HepG2 (cell line): ENCODE results near the gene DCLRE1B. TPM values are rescaled to one million over a fixed set of nuclear protein-coding genes. Genes with fewer than 3 reads are reported as not detected.
"Not testable (repeated sequence)": the region's sequence is repeated elsewhere in the genome, so short reads cannot be mapped to it uniquely, and the experiment has no call there.

Experiments used
- ATF4 ChIP-seq, 2 experiments: fragments of 450-650 bp in 1 of 2; sonication (generic) in 1 of 2; formaldehyde crosslinking; IDR thresholded peaks; 2 replicates each; pipeline versions ENCODE4 v1.5.0 to v1.8.0; 2020 to 2022; ENCODE audit warnings: mild to moderate bottlenecking in 1 of 2, missing genetic modification reagents in 1 of 2
- EP300 ChIP-seq, 3 experiments: sonication (generic) in 1 of 3; formaldehyde crosslinking in 1 of 3; IDR thresholded peaks; 2 replicates each; pipeline versions ENCODE4 v1.5.1 to v1.6.1; 2011 to 2020; ENCODE audit warnings: low read depth in 2 of 3, low read length in 2 of 3, borderline replicate concordance in 1 of 3, improper control_type of control experiment in 1 of 3, mild to moderate bottlenecking in 1 of 3, missing genetic modification reagents in 1 of 3, moderate library complexity in 1 of 3
- HMG20A ChIP-seq: IDR thresholded peaks from 2 replicates; pipeline ENCODE4 v1.6.1; 2016; ENCODE audit warnings: borderline replicate concordance
- HNF1B ChIP-seq: sonication (generic); formaldehyde crosslinking; IDR thresholded peaks from 2 replicates; pipeline ENCODE4 v1.5.1; 2020; ENCODE audit warnings: mild to moderate bottlenecking, moderate library complexity, missing genetic modification reagents
- HOXA3 ChIP-seq: sonication (generic); formaldehyde crosslinking; IDR thresholded peaks from 2 replicates; pipeline ENCODE4 v1.5.0; 2020; ENCODE audit warnings: missing genetic modification reagents
- IKZF5 ChIP-seq: IDR thresholded peaks from 2 replicates; pipeline ENCODE4 v1.6.1; 2018; ENCODE audit warnings: missing genetic modification reagents, mild to moderate bottlenecking, missing compliant biosample characterization
- KMT2A ChIP-seq: sonication (generic); formaldehyde crosslinking; IDR thresholded peaks from 2 replicates; pipeline ENCODE4 v1.4.0; 2020; ENCODE audit warnings: missing genetic modification reagents
- LCORL ChIP-seq, 2 experiments: fragments of 450-650 bp in 1 of 2; sonication (generic) in 1 of 2; formaldehyde crosslinking in 1 of 2; IDR thresholded peaks; 2 replicates each; pipeline versions ENCODE4 v1.5.0 to v1.6.1; 2017 to 2020; ENCODE audit warnings: antibody characterized with exemption in 1 of 2, missing genetic modification reagents in 1 of 2
- NR2C2 ChIP-seq: sonication (generic); formaldehyde crosslinking; IDR thresholded peaks from 2 replicates; pipeline ENCODE4 v1.4.0; 2020; ENCODE audit warnings: missing genetic modification reagents, mild to moderate bottlenecking, moderate library complexity, borderline replicate concordance
- NR2F1 ChIP-seq, 2 experiments: fragments of 450-650 bp in 1 of 2; formaldehyde crosslinking in 1 of 2; IDR thresholded peaks; 2 replicates each; pipeline versions ENCODE4 v1.5.0 to v1.6.1; 2016 to 2020; ENCODE audit warnings: mild to moderate bottlenecking in 1 of 2, missing compliant biosample characterization in 1 of 2, missing genetic modification reagents in 1 of 2, moderate library complexity in 1 of 2
- PITX1 ChIP-seq: sonication (generic); formaldehyde crosslinking; IDR thresholded peaks from 2 replicates; pipeline ENCODE4 v1.5.1; 2020; ENCODE audit warnings: mild to moderate bottlenecking, missing genetic modification reagents
- SIX1 ChIP-seq: sonication (generic); formaldehyde crosslinking; IDR thresholded peaks from 2 replicates; pipeline ENCODE4 v1.4.0; 2020; ENCODE audit warnings: missing genetic modification reagents, borderline replicate concordance
- ZEB1 ChIP-seq: IDR thresholded peaks from 2 replicates; pipeline ENCODE4 v1.6.1; 2012; ENCODE audit warnings: mild to moderate bottlenecking, low read depth, inconsistent platforms; ENCODE audit not compliant: insufficient replicate concordance
- ZFY ChIP-seq: sonication (generic); formaldehyde crosslinking; IDR thresholded peaks from 2 replicates; pipeline ENCODE4 v1.4.0; 2020; ENCODE audit warnings: missing genetic modification reagents
- ZNF232 ChIP-seq: sonication (generic); formaldehyde crosslinking; IDR thresholded peaks from 2 replicates; pipeline ENCODE4 v1.4.0; 2020; ENCODE audit warnings: missing genetic modification reagents, borderline replicate concordance
- ZNF441 ChIP-seq: sonication (generic); formaldehyde crosslinking; IDR thresholded peaks from 2 replicates; pipeline ENCODE4 v1.7.0; 2021; ENCODE audit warnings: missing genetic modification reagents, borderline replicate concordance
- ZNF710 ChIP-seq: sonication (generic); formaldehyde crosslinking; IDR thresholded peaks from 2 replicates; pipeline ENCODE4 v1.5.0; 2020; ENCODE audit warnings: mild to moderate bottlenecking, missing genetic modification reagents, borderline replicate concordance
- polyA plus RNA-seq, 8 experiments: library from polyadenylated mRNA; depleted of rRNA in 3 of 8; stranded (reverse) in 7 of 8; unstranded in 1 of 8; fragments of >200 nt; fragmentation: Illumina TruSeq in 4 of 8; extraction: Trizol in 4 of 8; gene quantifications; 2 replicates each; pipeline versions ENCODE4 v1.2.1 to v1.2.3, GENCODE V29; 2011 to 2016; ENCODE audit warnings: low read depth in 4 of 8, missing spikeins in 1 of 8, mixed read lengths in 1 of 8; ENCODE audit not compliant: insufficient read depth in 1 of 8
- total RNA-seq, 5 experiments: library from RNA; depleted of rRNA; stranded (reverse); fragments of >200 nt; fragmentation: Illumina TruSeq; extraction: Trizol; gene quantifications; 2 replicates each; pipeline ENCODE4 v1.2.3, GENCODE V29; 2016; ENCODE audit warnings: low read depth in 1 of 5
- TF ChIP-seq, protein P1 (sequence below): sonication (generic); formaldehyde crosslinking; conservative IDR thresholded peaks from 2 replicates; pipeline ENCODE4 v1.4.0; 2020; ENCODE audit warnings: mild to moderate bottlenecking, missing genetic modification reagents, moderate library complexity

DCLRE1B gene
- total and polyA plus RNA-seq, 2 of the 13 experiments (the other 11 are each of a cell fraction or from before 2014, with no cell fraction given): 2.7 to 8.0 TPM

DNA sequence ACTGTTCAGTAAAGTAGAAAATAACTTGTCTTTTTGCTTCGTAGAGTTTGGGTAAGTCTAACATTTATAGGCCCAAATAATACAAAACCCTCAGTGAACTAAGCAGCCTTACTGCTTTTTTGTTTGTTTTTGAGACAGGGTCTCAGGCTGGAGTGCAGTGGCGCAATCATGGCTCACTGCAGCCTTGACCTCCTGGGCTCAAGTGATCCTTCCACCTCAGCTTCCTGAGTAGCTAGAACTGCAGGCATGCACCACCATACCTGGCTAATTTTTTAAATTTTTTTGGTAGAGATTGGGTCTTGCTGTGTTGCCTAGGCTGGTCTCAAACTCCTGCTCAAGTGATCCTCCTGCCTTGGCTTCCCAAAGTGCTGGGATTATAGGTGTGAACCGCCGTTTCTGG lies 43.0 kb downstream of the DCLRE1B start (continued):
- TF ChIP-seq, protein P1, sequence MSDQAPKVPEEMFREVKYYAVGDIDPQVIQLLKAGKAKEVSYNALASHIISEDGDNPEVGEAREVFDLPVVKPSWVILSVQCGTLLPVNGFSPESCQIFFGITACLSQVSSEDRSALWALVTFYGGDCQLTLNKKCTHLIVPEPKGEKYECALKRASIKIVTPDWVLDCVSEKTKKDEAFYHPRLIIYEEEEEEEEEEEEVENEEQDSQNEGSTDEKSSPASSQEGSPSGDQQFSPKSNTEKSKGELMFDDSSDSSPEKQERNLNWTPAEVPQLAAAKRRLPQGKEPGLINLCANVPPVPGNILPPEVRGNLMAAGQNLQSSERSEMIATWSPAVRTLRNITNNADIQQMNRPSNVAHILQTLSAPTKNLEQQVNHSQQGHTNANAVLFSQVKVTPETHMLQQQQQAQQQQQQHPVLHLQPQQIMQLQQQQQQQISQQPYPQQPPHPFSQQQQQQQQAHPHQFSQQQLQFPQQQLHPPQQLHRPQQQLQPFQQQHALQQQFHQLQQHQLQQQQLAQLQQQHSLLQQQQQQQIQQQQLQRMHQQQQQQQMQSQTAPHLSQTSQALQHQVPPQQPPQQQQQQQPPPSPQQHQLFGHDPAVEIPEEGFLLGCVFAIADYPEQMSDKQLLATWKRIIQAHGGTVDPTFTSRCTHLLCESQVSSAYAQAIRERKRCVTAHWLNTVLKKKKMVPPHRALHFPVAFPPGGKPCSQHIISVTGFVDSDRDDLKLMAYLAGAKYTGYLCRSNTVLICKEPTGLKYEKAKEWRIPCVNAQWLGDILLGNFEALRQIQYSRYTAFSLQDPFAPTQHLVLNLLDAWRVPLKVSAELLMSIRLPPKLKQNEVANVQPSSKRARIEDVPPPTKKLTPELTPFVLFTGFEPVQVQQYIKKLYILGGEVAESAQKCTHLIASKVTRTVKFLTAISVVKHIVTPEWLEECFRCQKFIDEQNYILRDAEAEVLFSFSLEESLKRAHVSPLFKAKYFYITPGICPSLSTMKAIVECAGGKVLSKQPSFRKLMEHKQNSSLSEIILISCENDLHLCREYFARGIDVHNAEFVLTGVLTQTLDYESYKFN: peak; percentile 86
- peak; percentile 42; the same call in 1 of the 2 replicates for TF ChIP-seq HNF1B (CRISPR knock-in tag)
- peak; percentile 51; the same call in 1 of the 2 replicates for TF ChIP-seq SIX1
- peak in 1 of 2 experiments; percentile 47; a peak in 1 of 4 replicates for TF ChIP-seq EP300 (IDR thresholded peaks at IDR 0.05; ENCODE audit: low read depth in 2 of 2, low read length in 2 of 2)
- not testable (repeated sequence) for TF ChIP-seq EP300 (CRISPR knock-in tag; IDR thresholded peaks at IDR 0.05; ENCODE audit: borderline replicate concordance); LCORL (IDR thresholded peaks at IDR 0.05)
- TF ChIP-seq KMT2A (CRISPR knock-in tag): peak; percentile 37; the same call in 1 of the 2 replicates
- TF ChIP-seq ATF4 (CRISPR knock-in tag; IDR thresholded peaks at IDR 0.05): 0 out of 4 replicates have a peak, but pooled peaks of 1 of the 2 experiments have one; percentile 27
- 0 out of 2 replicates have a peak, but pooled peaks have one; percentile 24 for TF ChIP-seq ZNF232 (CRISPR knock-in tag)
- TF ChIP-seq ZEB1: peak; percentile 46
- peak; percentile 82; the same call in 1 of the 2 replicates for TF ChIP-seq HMG20A (CRISPR knock-in tag)
- peak; percentile 86 to 93 for TF ChIP-seq NR2F1 (CRISPR knock-in tag; IDR thresholded peaks at IDR 0.05)
- peak; percentile 87 for TF ChIP-seq HOXA3 (CRISPR knock-in tag)
- peak; percentile 78 for TF ChIP-seq NR2C2 (CRISPR knock-in tag)
- peak; percentile 58; the same call in 1 of the 2 replicates for TF ChIP-seq IKZF5 (CRISPR knock-in tag)
- TF ChIP-seq ZNF441 (CRISPR knock-in tag): peak; percentile 44; the same call in 1 of the 2 replicates
- TF ChIP-seq ZNF710 (CRISPR knock-in tag): peak; percentile 80; the same call in 1 of the 2 replicates
- peak; percentile 77 for TF ChIP-seq PITX1
- peak; percentile 17; the same call in 1 of the 2 replicates for TF ChIP-seq ZFY (CRISPR knock-in tag)
- peak; percentile 92 for TF ChIP-seq LCORL (CRISPR knock-in tag; IDR thresholded peaks at IDR 0.05)
